ENCODE results near the gene FAM136A. TPM values are rescaled to one million over a fixed set of nuclear protein-coding genes. Genes with fewer than 3 reads are reported as not detected.
"Not testable (repeated sequence)": the region's sequence is repeated elsewhere in the genome, so short reads cannot be mapped to it uniquely, and the experiment has no call there.

FAM136A gene
- total RNA-seq, 4 donors from 2014 or later, result 10.7 to 45.1 (median 31.0) TPM

DNA sequence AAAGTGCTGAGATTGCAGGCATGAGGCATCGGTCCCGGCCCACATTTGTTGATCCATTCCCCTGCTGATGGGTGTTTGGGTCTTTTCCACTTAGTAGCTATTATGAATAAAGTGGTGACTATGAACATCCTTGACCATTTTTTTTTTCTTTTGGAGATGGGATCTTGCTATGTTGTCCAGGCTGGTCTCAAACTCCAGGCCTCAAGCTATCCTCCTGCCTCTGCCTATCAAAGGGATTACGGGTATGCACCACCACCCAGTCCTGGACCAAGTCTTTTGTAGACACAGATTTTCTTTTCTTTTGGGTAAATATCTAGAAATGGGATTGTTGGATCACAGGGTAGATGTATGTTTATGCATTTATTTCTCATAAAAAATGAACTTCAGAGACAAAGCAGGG is 1.3 kb upstream of the FAM136A start:
- H3K27me3 ChIP-seq, result no peaks in the 10 kb centered on the region
- peaks cover 0 to 9% (median 4%) of the 10 kb centered on the region in 4 donors for H3K36me3 ChIP-seq
- H3K9me3 ChIP-seq, result no peaks in the 10 kb centered on the region
- peaks cover 4 to 13% (median 8%) of the 10 kb centered on the region in 4 donors for H3K4me1 ChIP-seq
- intact Hi-C loops (cut with DNase I; ENCODE audit: low total_unique reads) (loop anchor here (5.0 kb wide), 1 partner anchor 391 kb away; no protein-coding TSS in a partner anchor), in situ Hi-C loops (cut with MboI; ENCODE audit: low pct_ligation_motif_present in 1 of 4, low pct_unique_long_range_greater_than_20kb in 1 of 4, low sequenced_read_pairs in 3 of 4) (loop anchor here in 3 of 4 donors (10.0 to 25.0 kb wide), 2 partner anchors 312 to 634 kb away; partner anchors contain the start of gene ATP6V1B1 (in 3 of the 3))
- no peak for DNase-seq
- H3K4me3 ChIP-seq, result no peak overlapping the region
- no peak overlapping the region for H3K27ac ChIP-seq
- WGBS, 2 donors (ENCODE audit: low coverage in 1 of 2), result 89 to 100% methylated on average over 1 to 3 of the region's 3 CpGs
- TF ChIP-seq POLR2AphosphoS5 (IDR thresholded peaks at IDR 0.05) (no peak), EP300 (IDR thresholded peaks at IDR 0.05; ENCODE audit: low read depth) (no peak), POLR2A (IDR thresholded peaks at IDR 0.05) (no peak)
- TF ChIP-seq, protein P1, sequence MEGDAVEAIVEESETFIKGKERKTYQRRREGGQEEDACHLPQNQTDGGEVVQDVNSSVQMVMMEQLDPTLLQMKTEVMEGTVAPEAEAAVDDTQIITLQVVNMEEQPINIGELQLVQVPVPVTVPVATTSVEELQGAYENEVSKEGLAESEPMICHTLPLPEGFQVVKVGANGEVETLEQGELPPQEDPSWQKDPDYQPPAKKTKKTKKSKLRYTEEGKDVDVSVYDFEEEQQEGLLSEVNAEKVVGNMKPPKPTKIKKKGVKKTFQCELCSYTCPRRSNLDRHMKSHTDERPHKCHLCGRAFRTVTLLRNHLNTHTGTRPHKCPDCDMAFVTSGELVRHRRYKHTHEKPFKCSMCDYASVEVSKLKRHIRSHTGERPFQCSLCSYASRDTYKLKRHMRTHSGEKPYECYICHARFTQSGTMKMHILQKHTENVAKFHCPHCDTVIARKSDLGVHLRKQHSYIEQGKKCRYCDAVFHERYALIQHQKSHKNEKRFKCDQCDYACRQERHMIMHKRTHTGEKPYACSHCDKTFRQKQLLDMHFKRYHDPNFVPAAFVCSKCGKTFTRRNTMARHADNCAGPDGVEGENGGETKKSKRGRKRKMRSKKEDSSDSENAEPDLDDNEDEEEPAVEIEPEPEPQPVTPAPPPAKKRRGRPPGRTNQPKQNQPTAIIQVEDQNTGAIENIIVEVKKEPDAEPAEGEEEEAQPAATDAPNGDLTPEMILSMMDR (IDR thresholded peaks at IDR 0.05), result no peak

DNA sequence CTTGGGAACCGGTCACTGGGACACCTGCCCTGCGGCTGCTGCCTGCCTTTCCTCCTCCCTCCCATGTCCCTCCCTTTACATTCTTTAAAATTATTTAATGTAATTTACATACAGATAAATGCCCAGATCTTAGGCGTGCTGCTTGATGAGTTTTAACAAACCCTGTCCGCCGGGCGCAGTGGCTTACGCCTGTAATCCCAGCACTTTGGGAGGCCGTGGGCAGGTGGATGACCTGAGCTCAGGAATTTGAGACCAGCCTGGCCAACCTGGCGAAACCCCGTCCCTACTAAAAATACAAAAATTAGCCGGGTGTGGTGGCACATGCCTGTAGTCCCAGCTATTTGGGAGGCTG is 304 bp upstream of the FAM136A start:
- DNase-seq, H3K27me3 ChIP-seq, H3K9me3 ChIP-seq: not testable (repeated sequence)
- Histone ChIP-seq H3K4me1 (peaks cover 4 to 13% (median 8%) of the 10 kb centered on the region in 4 donors), H3K27ac (peak overlapping the region; percentile 86 to 93 (median 90)), H3K4me3 (peak overlapping the region in 3 of 4 donors; percentile 72 to 94 (median 92)), H3K36me3 (peaks cover 0 to 11% (median 5%) of the 10 kb centered on the region in 4 donors)
- intact Hi-C loops (cut with DNase I; ENCODE audit: low total_unique reads) (loop anchor here (5.0 kb wide), 1 partner anchor 390 kb away; no protein-coding TSS in a partner anchor), in situ Hi-C loops (cut with MboI; ENCODE audit: low pct_ligation_motif_present in 1 of 4, low pct_unique_long_range_greater_than_20kb in 1 of 4, low sequenced_read_pairs in 3 of 4) (loop anchor here in 3 of 4 donors (10.0 to 25.0 kb wide), 2 partner anchors 313 to 635 kb away; partner anchors contain the start of gene ATP6V1B1 (in 3 of the 3))
- 20 to 33% methylated on average over 8 to 11 of the region's 11 CpGs for WGBS, 2 donors (ENCODE audit: low coverage in 1 of 2)

DNA sequence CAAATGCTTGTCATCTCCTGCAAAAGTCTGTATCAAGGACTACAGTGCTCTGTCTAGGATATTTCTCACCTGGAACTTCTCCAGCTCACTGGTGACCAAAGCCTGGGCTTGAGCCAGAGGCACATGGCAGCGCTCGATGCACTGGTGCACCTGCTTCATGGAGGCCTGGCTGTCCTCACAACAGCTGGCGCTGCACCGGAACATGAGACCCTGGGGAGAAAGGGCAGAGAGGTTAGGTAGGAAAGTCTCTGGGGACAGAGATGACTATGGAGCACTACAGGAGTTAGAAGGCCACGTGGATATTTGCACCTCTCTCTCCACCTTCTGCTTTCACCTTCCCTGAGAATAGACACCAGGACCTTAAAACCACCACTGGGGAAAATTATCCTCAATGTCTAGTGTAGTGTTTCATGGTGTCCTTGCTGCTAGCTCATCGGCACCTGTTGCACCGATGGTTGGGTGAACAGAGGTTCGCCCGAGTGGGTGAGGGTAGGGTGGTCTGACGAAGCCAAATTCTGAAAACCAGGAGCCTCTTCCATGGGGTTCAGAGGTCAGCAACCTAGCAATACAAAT is 1.0 kb downstream of the FAM136A start:
- no peaks in the 10 kb centered on the region for H3K9me3 ChIP-seq
- peak overlapping the region; percentile 86 to 93 (median 90) for H3K27ac ChIP-seq
- TF ChIP-seq POLR2AphosphoS5 (IDR thresholded peaks at IDR 0.05), result no peak
- TF ChIP-seq, protein P1 (IDR thresholded peaks at IDR 0.05), result no peak
- no peak for TF ChIP-seq POLR2A (IDR thresholded peaks at IDR 0.05)
- no peak for TF ChIP-seq EP300 (IDR thresholded peaks at IDR 0.05; ENCODE audit: low read depth)
- H3K4me3 ChIP-seq, result peak overlapping the region; percentile 60 to 94 (median 82)
- intact Hi-C loops (cut with DNase I; ENCODE audit: low total_unique reads) (loop anchor here (5.0 kb wide), 1 partner anchor 389 kb away; no protein-coding TSS in a partner anchor), in situ Hi-C loops (cut with MboI; ENCODE audit: low pct_ligation_motif_present in 1 of 4, low pct_unique_long_range_greater_than_20kb in 1 of 4, low sequenced_read_pairs in 3 of 4) (loop anchor here in 3 of 4 donors (10.0 to 25.0 kb wide), 2 partner anchors 314 to 636 kb away; partner anchors contain the start of gene ATP6V1B1 (in 3 of the 3))
- no peaks in the 10 kb centered on the region for H3K27me3 ChIP-seq
- H3K36me3 ChIP-seq, result peaks cover 0 to 18% (median 5%) of the 10 kb centered on the region in 4 donors
- no peak for DNase-seq
- WGBS, 2 donors (ENCODE audit: low coverage in 1 of 2), result 43% methylated on average over 10 of the region's 10 CpGs; no CpG with 5 or more reads in 1 of the 2 donors
- H3K4me1 ChIP-seq, result peaks cover 4 to 13% (median 8%) of the 10 kb centered on the region in 4 donors

DNA sequence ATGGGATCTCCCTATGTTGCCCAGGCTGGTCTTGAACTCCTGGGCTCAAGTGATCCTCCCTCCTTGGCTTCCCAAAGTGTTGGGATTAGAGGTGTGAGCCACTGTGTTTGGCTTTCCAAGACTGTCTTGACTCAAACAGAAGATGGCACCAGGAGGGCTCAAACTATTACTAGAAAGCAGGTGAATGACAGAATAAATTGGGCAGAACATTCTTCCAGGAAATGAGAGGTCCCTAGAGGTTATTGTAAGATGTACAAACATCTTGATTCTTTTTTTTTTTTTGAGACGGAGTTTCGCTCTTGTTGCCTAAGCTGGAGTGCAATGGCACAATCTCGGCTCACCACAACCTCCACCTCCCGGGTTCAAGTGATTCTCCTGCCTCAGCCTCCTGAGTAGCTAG is 4.0 kb downstream of the FAM136A start:
- H3K4me1 ChIP-seq, result peaks cover 4 to 20% (median 14%) of the 10 kb centered on the region in 4 donors
- DNase-seq; H3K27me3 ChIP-seq; H3K4me3 ChIP-seq; intact Hi-C loops (cut with DNase I; ENCODE audit: low total_unique reads); H3K9me3 ChIP-seq; H3K27ac ChIP-seq: not testable (repeated sequence)
- WGBS, 2 donors (ENCODE audit: low coverage in 1 of 2), result 93 to 96% methylated on average over 4 of the region's 4 CpGs
- in situ Hi-C loops (cut with MboI; ENCODE audit: low pct_ligation_motif_present in 1 of 4, low pct_unique_long_range_greater_than_20kb in 1 of 4, low sequenced_read_pairs in 3 of 4), result loop anchor here in 2 of 4 donors (10.0 kb wide), 1 partner anchor 383 kb away; the partner anchor contains the start of gene MXD1 (in 2 of the 2)
- H3K36me3 ChIP-seq, result peaks cover 0 to 18% (median 5%) of the 10 kb centered on the region in 4 donors

DNA sequence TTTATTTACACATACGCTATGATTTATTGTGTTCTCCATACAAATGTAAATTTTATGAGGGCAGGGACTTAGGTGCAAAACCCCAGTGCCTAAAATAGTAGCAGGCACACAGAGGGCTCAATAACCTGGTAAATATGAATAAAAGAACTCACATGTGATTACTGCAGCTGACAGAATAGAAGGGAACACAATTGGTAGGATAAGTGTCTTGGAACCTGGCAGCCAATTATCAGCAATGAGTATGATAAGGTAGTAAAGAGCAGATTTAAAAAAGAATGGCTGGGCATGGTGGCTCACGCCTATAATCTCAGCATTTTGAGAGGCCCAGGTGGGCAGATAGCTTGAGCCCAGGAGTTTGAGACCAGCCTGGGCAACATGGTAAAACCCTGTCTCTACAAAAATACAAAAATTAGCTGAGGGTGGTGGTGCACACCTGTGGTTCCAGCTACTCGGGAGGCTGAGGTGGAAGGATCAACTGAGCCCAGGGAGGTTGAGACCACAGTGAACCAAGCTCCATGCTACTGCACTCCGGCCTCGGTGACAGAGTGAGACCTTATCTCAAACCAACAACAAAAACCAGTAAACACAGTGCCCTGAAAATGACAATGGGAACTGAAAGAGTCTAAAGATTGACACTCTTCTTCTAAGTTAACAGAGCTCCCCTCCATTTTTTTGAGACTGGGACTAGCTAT is 18.2 kb downstream of the FAM136A start:
- DNase-seq, result no peak
- Histone ChIP-seq H3K4me3 (no peak overlapping the region), H3K27ac (no peak overlapping the region), H3K36me3 (peaks cover 0 to 51% (median 27%) of the 10 kb centered on the region in 4 donors), H3K27me3 (no peaks in the 10 kb centered on the region), H3K4me1 (peaks cover 0 to 3% (median 0%) of the 10 kb centered on the region in 4 donors), H3K9me3 (no peaks in the 10 kb centered on the region)
- in situ Hi-C loops (cut with MboI; ENCODE audit: low pct_ligation_motif_present in 1 of 4, low pct_unique_long_range_greater_than_20kb in 1 of 4, low sequenced_read_pairs in 3 of 4) (no loop called here), intact Hi-C loops (cut with DNase I; ENCODE audit: low total_unique reads) (no loop called here)
- TF ChIP-seq POLR2AphosphoS5 (IDR thresholded peaks at IDR 0.05) (no peak), EP300 (IDR thresholded peaks at IDR 0.05; ENCODE audit: low read depth) (no peak), POLR2A (IDR thresholded peaks at IDR 0.05) (no peak)
- TF ChIP-seq, protein P1 (IDR thresholded peaks at IDR 0.05), result no peak
- WGBS, 2 donors (ENCODE audit: low coverage in 1 of 2), result 83 to 93% methylated on average over 2 to 5 of the region's 5 CpGs

Measured in transverse colon (tissue), 4 donors.